Hepatocyte (in vitro differentiated cells): Measurements from ENCODE around the gene PTPN4.

Experiments
- CTCF ChIP-seq: fragments of 200-600 bp; sonication (generic); IDR thresholded peaks from 2 replicates; pipeline ENCODE4 v1.5.1; 2016; ENCODE audit warnings: antibody characterized with exemption, mild to moderate bottlenecking; ENCODE audit not compliant: poor library complexity
- EZH2 ChIP-seq: fragments of 200-600 bp; sonication (generic); IDR thresholded peaks from 2 replicates; pipeline ENCODE4 v1.6.1; 2016; ENCODE audit warnings: antibody characterized with exemption, mild to moderate bottlenecking, borderline replicate concordance
- EZH2phosphoT487 ChIP-seq: fragments of 200-600 bp; sonication (generic); IDR thresholded peaks from one replicate; pipeline ENCODE4 v1.6.1; 2018; ENCODE audit warnings: antibody characterized with exemption, mild to moderate bottlenecking, low read depth, moderate library complexity; ENCODE audit not compliant: unreplicated experiment, severe bottlenecking

DNA sequence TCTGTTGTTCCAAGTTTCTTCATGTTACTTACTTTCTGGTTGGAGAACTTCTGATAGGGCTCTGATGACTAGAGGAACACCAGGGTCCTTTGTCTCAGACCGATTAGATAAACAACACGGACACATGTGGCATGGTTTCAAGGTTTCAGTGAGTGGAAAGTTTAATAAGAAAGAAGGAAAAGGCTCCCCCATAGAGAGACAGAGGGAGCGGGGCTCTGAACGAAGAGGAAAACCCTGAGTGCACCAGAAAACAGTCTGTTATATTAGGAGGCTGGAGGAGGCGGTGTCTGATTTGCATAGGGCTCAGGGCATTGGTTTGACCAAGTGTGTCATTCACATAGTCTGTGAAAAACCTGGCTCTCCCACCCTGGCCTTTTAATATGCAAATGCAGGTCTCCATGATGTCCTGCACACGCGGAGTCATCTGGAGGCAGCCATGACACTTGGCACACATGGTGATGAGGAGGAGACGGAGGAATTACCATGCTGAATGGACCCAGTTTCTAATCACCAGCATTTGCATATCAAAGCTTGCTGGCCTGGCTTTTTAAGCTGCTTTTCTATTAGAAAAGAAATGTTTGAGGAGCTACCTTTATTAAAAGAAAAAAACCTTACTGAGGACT is 94.2 kb downstream of the PTPN4 start:
- TF ChIP-seq CTCF: no peak
- TF ChIP-seq EZH2phosphoT487: no peak
- no peak for TF ChIP-seq EZH2
